Psoas muscle (tissue), 8 donors: ENCODE measurements around the gene C19orf18. TPM values are rescaled to one million over a fixed set of nuclear protein-coding genes. Genes with fewer than 3 reads are reported as not detected.

ENCODE experiments used
- ATAC-seq, 4 donors: fragments of 200-7000 bp; cut with Tn5 transposase; one replicate each; pipeline ENCODE4 v1.9.1; 2020; ENCODE audit warnings: moderate library complexity in 3 of 4, mild to moderate bottlenecking in 2 of 4
- DNase-seq, 2 donors: peaks; one replicate each; pipeline ENCODE4 v3.0.0-alpha.2; 2020
- H3K27ac ChIP-seq: fragments of 200-600 bp; one replicate; pipeline ENCODE4 v1.8.0; 2022
- H3K27me3 ChIP-seq, 3 donors: fragments of 200-600 bp in 1 of 3; one replicate each; pipeline versions ENCODE4 v1.6.1 to v1.8.0; 2013 to 2022; ENCODE audit warnings: low read length in 2 of 3, mild to moderate bottlenecking in 2 of 3, moderate library complexity in 1 of 3; ENCODE audit not compliant: insufficient read depth in 3 of 3
- H3K36me3 ChIP-seq, 2 donors: fragments of 200-600 bp in 1 of 2; one replicate each; pipeline versions ENCODE4 v1.6.1 to v1.8.0; 2013 to 2022; ENCODE audit warnings: low read depth in 1 of 2, mild to moderate bottlenecking in 1 of 2, moderate library complexity in 1 of 2; ENCODE audit not compliant: insufficient read depth in 1 of 2
- H3K4me1 ChIP-seq: fragments of 200-600 bp; one replicate; pipeline ENCODE4 v1.8.0; 2022
- H3K4me3 ChIP-seq: fragments of 200-600 bp; one replicate; pipeline ENCODE4 v1.8.0; 2022; ENCODE audit warnings: mild to moderate bottlenecking
- H3K9me3 ChIP-seq: fragments of 200-600 bp; one replicate; pipeline ENCODE4 v1.8.0; 2022
- CTCF ChIP-seq: fragments of 200-600 bp; IDR thresholded peaks from one replicate; pipeline ENCODE4 v1.8.0; 2022; ENCODE audit warnings: antibody characterized with exemption
- WGBS, 3 donors: extraction: QIAGEN DNeasy Blood & Tissue Kit; methylation state at CpG; one replicate each; pipeline versions ENCODE4 v1.1.6 to v1.1.7; 2013; 5-methylcytosine and 5-hydroxymethylcytosine counted together
- intact Hi-C, 2 donors: fragments of 100-400 bp; cut with DNase I; formaldehyde crosslinking; loops; one replicate each; pipeline versions ENCODE4 v1.11.0 to v1.14.2; 2022
- polyA plus RNA-seq, 3 donors: library from polyadenylated mRNA; stranded (reverse); fragments of 200-250 nt; gene quantifications; one replicate each; pipeline ENCODE4 v1.2.3, GENCODE V29; 2013
- total RNA-seq, 4 donors: library from RNA; stranded (reverse); fragmentation: NEBNext Ultra II Directional in 2 of 4; extraction: Animal tissue kit (Norgen Biotek cat#: 25700) in 2 of 4; gene quantifications; one replicate each; pipeline versions ENCODE4 v1.2.1 to v1.2.4, GENCODE V29; 2021 to 2023
- donor health status: healthy with polysubstance abuse.
- donor health status: DM: no; HTN: no; CAD: no; lungs with moderate emphysema.
- donor health status: Bipolar disorder and iron deficiency.
- donor health status: healthy.
- donor health status: DM: yes; HTN: yes; CAD: no.
- donor health status: DM: no; HTN: no; CAD: no.
- donor health status: DM: no; HTN: no; CAD: no.
- donor health status: DM: yes; HTN: yes; CAD: no.

The C19orf18 gene
- total and polyA plus RNA-seq, 7 donors, result 0.26 to 1.4 (median 0.55) TPM

GRCh38 chr19:58007285-58007684, 33.0 kb upstream of the C19orf18 start:
- no peak for ATAC-seq
- no peak for TF ChIP-seq CTCF
- WGBS, 3 donors, result 94 to 100% (median 96%) methylated on average over 1 of the region's 1 CpG
- Histone ChIP-seq H3K27ac (no peak overlapping the region), H3K4me3 (no peak overlapping the region), H3K9me3 (peaks cover 73% of the 10 kb centered on the region), H3K36me3 (peaks cover 5 to 32% of the 10 kb centered on the region in 2 donors), H3K4me1 (no peaks in the 10 kb centered on the region), H3K27me3 (peaks cover 0 to 13% (median 0%) of the 10 kb centered on the region in 3 donors)
- intact Hi-C loops, result loop anchor here in 1 of 2 donors (5.0 kb wide), 1 partner anchor 90 kb away; the partner anchor contains the start of gene ZSCAN18
- DNase-seq, result no peak

- Histone ChIP-seq H3K4me1 (peaks cover 11% of the 10 kb centered on the region), H3K4me3 (peak overlapping the region; percentile 99), H3K36me3 (peaks cover 14 to 64% of the 10 kb centered on the region in 2 donors), H3K27ac (peak overlapping the region; percentile 95), H3K27me3 (no peaks in the 10 kb centered on the region), H3K9me3 (peaks cover 76% of the 10 kb centered on the region)
- ATAC-seq (peak in 1 of 4 donors; percentile 11), DNase-seq (no peak)
- intact Hi-C loops, result no loop called here
- WGBS, 3 donors, result 12 to 22% (median 18%) methylated on average over 31 of the region's 31 CpGs
- TF ChIP-seq CTCF, result no peak
These were observed 29.0 kb upstream of the C19orf18 start for GRCh38 chr19:58003174-58003828.

GRCh38 chr19:58002384-58003173, 28.2 kb upstream of the C19orf18 start, which contains the start of gene ZNF606:
TSS of gene ZNF606 (minus strand) at chr19:58002820. CDS start at chr19:58001319, 1,501 bp downstream.
- H3K27me3 ChIP-seq, result no peaks in the 10 kb centered on the region
- ATAC-seq (peak; percentile 99 to 100 (median 100)), DNase-seq (peak; percentile 90 to 93)
- peaks cover 11% of the 10 kb centered on the region for H3K4me1 ChIP-seq
- peak within 1 kb of the TSS; percentile 99 for H3K4me3 ChIP-seq
- no peak for TF ChIP-seq CTCF
- H3K27ac ChIP-seq, result peak within 1 kb of the TSS; percentile 95
- intact Hi-C loops, result no loop called here
- peaks cover 17 to 72% of the 10 kb centered on the region in 2 donors for H3K36me3 ChIP-seq
- 0% methylated on average over 79 to 91 of the region's 91 CpGs for WGBS, 3 donors
- H3K9me3 ChIP-seq, result peaks cover 77% of the 10 kb centered on the region

GRCh38 chr19:58001895-58002369, 27.6 kb upstream of the C19orf18 start:
- H3K27ac ChIP-seq, result peak overlapping the region; percentile 95
- 1 to 3% (median 3%) methylated on average over 23 of the region's 23 CpGs for WGBS, 3 donors
- H3K4me1 ChIP-seq, result peaks cover 11% of the 10 kb centered on the region
- H3K36me3 ChIP-seq, result peaks cover 17 to 73% of the 10 kb centered on the region in 2 donors
- H3K9me3 ChIP-seq, result peaks cover 75% of the 10 kb centered on the region
- DNase-seq (no peak), ATAC-seq (peak in 1 of 4 donors; percentile 4)
- intact Hi-C loops, result no loop called here
- peak overlapping the region; percentile 99 for H3K4me3 ChIP-seq
- no peak for TF ChIP-seq CTCF
- H3K27me3 ChIP-seq, result no peaks in the 10 kb centered on the region
